IPS-NIHi7 (cell line): Measurements from ENCODE around the gene DTNBP1.

ENCODE experiments used
- DNase-seq: peaks from one replicate; pipeline ENCODE4 v3.0.0; 2012; ENCODE audit warnings: mixed read lengths; ENCODE audit errors: extremely low spot score

The DTNBP1 gene

GRCh38 chr6:15533379-15534026, 129.3 kb downstream of the DTNBP1 start:
- no peak for DNase-seq

- no peak for DNase-seq
Observed at GRCh38 chr6:15531973-15532372, 130.9 kb downstream of the DTNBP1 start.

DNA sequence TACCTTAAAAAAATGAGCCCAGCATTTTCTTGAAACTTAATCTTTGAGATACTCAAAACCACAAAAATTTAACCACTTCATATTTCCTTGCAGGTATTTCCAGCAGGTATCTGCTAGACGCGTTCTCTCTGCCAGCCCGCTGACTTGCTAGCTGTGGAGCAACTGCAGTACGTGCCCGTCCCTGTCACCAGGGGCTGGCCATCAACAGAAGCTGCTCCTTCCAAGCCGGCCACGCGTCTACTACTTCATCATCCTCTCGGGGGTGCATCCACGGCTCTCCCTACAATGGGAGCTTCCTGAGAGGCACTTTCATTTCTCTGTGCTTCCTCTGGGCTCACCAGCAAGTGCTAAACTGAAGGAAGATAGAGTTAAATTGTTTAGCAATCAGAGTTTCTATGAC, 132.4 kb downstream of the DTNBP1 start:
- no peak for DNase-seq

GRCh38 chr6:15528870-15529269, 134.0 kb downstream of the DTNBP1 start:
- no peak for DNase-seq

DNA sequence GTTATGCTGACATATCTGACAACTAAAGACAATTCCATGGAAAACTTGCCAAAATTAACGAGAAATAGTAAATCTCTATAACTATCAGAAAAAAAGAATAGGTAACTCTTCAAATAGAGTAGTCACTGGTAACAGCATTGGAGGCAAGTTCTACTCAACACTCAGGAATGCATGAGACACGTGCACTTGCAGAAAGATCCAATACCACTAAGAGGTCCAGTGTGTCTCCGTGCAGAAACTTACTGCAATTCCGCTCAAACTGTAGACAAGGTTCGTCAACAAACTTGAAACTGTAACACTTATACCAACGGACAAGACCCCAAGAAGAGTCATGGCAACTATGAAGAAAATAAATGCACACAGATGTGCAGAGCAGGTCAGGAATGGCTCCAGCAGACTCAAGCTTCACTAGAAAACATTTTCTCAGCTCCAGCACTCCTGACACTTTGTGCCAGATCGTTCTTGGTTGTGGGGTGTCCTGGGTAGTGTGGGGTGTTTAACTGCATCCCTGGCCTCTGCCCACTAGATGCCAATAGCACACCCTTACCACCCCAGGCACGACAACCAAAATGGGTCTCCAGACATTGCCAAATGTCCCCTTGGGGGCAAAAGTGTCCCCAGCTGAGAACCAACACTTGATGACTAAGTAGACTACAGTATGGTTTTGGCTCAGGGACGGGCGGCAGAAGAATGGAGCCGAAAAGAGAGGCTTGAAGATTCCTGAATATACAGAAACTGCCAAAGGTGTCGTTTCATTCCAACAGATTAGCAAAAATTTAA, 134.8 kb downstream of the DTNBP1 start:
- no peak for DNase-seq

DNA sequence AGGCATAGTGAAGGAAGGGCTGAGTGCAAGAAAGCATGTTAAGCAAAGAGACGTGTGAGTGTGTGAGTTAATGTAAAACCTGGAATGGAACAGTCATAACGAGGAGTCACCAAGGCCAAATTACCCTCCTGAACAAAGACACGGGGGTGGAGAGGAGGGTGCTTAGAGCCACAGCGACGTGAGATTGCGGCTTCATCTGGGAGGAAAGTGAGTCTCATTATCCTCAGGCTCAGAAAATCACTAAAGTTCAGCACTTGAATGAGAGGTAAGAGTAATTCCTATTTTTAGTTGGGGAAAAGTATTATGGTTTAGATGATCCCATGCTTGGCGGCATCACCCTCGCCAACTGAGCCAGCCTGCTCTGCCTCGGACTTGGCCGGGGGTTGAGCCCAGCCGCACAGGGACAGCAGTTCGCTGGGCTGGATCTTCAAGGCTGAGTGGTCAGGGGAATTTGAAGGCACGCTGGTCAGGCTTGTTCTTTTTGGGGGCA, 136.6 kb downstream of the DTNBP1 start:
- no peak for DNase-seq

- no peak for DNase-seq
Observed at GRCh38 chr6:15524861-15525401, 137.9 kb downstream of the DTNBP1 start.

GRCh38 chr6:15523679-15524630, 138.9 kb downstream of the DTNBP1 start:
- no peak for DNase-seq

GRCh38 chr6:15522856-15523529, 139.8 kb downstream of the DTNBP1 start:
- DNase-seq: no peak

GRCh38 chr6:15522427-15522826, 140.4 kb downstream of the DTNBP1 start:
- DNase-seq: no peak

DNA sequence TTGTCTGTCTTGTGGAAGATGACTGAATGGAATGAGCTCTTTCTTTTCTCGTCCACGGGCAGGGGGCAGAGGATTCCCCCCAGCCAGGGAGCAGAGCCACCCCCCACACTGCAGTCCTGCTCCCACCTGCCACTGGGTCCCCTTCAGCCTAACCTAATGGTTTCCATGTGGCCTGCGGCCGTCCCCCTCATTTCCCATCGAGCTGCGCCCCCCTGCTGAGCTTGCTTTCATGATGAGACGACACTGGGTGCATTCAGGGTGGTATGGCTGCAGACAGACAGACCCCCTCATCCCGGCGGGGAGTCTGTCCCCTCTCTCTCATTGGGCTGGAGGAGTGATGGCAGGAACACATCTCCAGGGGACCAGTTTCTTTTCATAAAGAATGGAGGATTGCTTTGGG, 140.8 kb downstream of the DTNBP1 start:
- no peak for DNase-seq

GRCh38 chr6:15521582-15521981, 141.2 kb downstream of the DTNBP1 start:
- DNase-seq: no peak

GRCh38 chr6:15520626-15521203, 142.1 kb downstream of the DTNBP1 start:
- no peak for DNase-seq

DNA sequence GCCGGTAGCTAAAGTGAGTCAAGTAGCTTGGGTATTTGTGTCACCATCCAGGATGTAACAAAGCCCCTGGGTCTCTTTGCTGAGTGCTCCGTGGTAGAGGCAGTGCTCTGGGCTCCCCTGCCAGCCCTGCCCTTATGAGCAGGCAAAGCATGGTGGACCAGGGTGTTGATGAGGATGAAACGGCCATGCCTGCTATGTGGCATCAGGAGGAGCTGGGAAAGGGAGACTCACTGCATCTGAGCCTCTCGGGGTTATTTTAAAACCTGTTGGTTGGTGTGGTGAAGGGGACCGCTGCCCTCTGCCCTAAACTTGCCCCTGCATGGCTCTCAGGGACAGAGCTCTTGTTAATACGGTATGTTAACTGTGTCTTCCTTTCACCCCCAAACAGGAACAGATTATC, 143.1 kb downstream of the DTNBP1 start:
- DNase-seq: no peak

DNA sequence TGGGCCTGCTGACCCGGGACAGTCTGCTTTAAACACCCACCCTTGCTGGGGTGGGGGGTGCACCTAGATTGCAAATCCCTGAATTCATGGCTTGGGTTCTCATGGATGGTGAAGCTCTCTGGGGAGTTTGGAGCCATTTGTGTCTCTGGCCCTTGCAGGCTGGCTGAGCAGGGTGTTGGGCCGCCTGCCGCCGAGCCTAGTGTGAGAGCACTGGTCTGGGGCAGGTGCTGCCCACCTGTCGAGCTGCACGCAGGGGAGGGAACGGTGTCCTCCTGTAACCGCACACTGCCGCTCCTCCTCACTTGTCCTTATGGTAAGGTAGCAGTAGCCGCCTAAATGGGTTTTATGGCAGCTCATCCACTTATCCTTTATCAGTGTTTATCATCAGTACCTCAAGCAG, 143.9 kb downstream of the DTNBP1 start:
- no peak for DNase-seq

GRCh38 chr6:15518057-15518456, 144.8 kb downstream of the DTNBP1 start:
- DNase-seq: no peak

DNA sequence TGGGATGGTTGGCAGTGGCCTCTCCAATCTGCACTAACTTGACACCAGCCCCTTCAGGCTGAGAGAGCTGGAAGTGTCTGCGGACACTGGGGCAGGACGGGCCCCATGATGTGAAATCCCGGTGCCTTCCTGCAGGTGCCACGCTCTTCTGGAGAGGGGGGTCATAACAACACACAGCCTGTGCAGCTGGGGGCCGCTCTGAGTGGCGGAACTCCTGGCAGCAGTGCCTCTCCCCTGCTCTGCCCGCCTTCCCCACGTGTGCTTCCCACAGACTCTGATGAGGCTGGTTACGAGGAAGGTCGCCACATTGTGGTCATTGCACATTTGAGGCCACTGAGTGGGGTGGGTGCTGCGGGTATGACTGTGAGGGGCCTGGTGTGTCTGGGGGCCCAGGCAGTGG, 145.2 kb downstream of the DTNBP1 start:
- DNase-seq: no peak

- DNase-seq: no peak
Observed at GRCh38 chr6:15516923-15517560, 145.8 kb downstream of the DTNBP1 start.

DNA sequence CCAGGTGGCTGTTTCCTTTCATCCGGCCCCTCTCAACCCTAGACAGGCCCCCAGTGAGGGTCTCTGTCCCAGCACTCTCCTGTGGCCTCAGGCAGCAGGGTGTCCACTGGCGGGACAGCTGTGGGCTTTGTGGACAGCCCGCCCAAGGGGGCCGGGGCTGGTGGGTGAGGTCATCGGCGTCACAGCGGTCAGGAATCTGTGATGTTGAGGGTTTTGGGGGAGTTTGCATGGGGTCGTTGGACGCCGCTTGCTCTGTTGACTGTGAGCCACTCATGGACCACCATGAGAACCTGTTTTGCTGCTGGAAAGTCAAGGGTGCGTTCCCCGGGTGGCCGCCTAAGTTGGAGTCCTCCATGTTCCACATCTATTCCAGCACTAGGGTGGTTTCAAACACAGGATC, 146.4 kb downstream of the DTNBP1 start:
- DNase-seq: no peak

GRCh38 chr6:15515660-15516375, 147.0 kb downstream of the DTNBP1 start:
- DNase-seq: no peak
